Keratinocyte (primary cell): ENCODE data around the gene SRRM5. TPM values are rescaled to one million over a fixed set of nuclear protein-coding genes. Genes with fewer than 3 reads are reported as not detected.
A peak's percentile ranks its signal among the peaks of the same experiment; 100 is the strongest.

Source experiments
- DNase-seq: peaks from one replicate; pipeline ENCODE4 v3.0.0-alpha.2; 2011; ENCODE audit warnings: low read depth, missing footprints, low spot score
- FAIRE-seq: peaks from 2 replicates; lab custom pipeline; 2011; peaks lifted over from hg19 to GRCh38; lab: Jason Lieb, UNC
- H2AFZ ChIP-seq: 2 replicates; pipeline ENCODE4 v1.6.0; 2012; ENCODE audit warnings: low read length, control low read depth, inconsistent platforms; ENCODE audit not compliant: control insufficient read depth
- H3K27ac ChIP-seq: 2 replicates; pipeline ENCODE4 v1.5.1; 2011; ENCODE audit warnings: low read length; ENCODE audit not compliant: control insufficient read depth, insufficient read depth
- H3K27me3 ChIP-seq: 3 replicates; pipeline ENCODE4 v1.6.0; 2011; ENCODE audit warnings: low read length; ENCODE audit not compliant: control insufficient read depth, insufficient read depth; ENCODE audit errors: extremely low read depth
- H3K36me3 ChIP-seq, 2 experiments: 2 replicates in 1 of 2; 3 replicates in 1 of 2; pipeline ENCODE4 v1.5.1; 2011; ENCODE audit warnings: low read length in 2 of 2, mild to moderate bottlenecking in 1 of 2; ENCODE audit not compliant: control insufficient read depth in 2 of 2, insufficient read depth in 2 of 2; ENCODE audit errors: extremely low read depth in 1 of 2
- H3K4me1 ChIP-seq: 3 replicates; pipeline ENCODE4 v1.5.1; 2011; ENCODE audit warnings: low read length; ENCODE audit not compliant: control insufficient read depth, insufficient read depth; ENCODE audit errors: extremely low read depth
- H3K4me2 ChIP-seq: 3 replicates; pipeline ENCODE4 v1.6.0; 2011; ENCODE audit warnings: low read depth, low read length; ENCODE audit not compliant: control insufficient read depth, insufficient read depth; ENCODE audit errors: extremely low read depth
- H3K4me3 ChIP-seq, 3 experiments: fragments of 200-600 bp in 1 of 3; sonication (generic) in 1 of 3; 2 replicates in 2 of 3; 3 replicates in 1 of 3; pipeline ENCODE4 v1.5.1; 2011 to 2016; ENCODE audit warnings: low read length in 3 of 3, mild to moderate bottlenecking in 3 of 3, control low read depth in 2 of 3, inconsistent platforms in 1 of 3, low read depth in 1 of 3, mixed read lengths in 1 of 3, mixed run types in 1 of 3, moderate library complexity in 1 of 3; ENCODE audit not compliant: control insufficient read depth in 2 of 3, insufficient read depth in 2 of 3; ENCODE audit errors: extremely low read depth in 1 of 3
- H3K79me2 ChIP-seq: 2 replicates; pipeline ENCODE4 v1.6.0; 2012; ENCODE audit warnings: low read length; ENCODE audit not compliant: control insufficient read depth, insufficient read depth
- H3K9ac ChIP-seq: 3 replicates; pipeline ENCODE4 v1.6.0; 2011; ENCODE audit warnings: low read length; ENCODE audit not compliant: control insufficient read depth, insufficient read depth; ENCODE audit errors: extremely low read depth
- H3K9me1 ChIP-seq: 3 replicates; pipeline ENCODE4 v1.6.0; 2011; ENCODE audit warnings: low read length; ENCODE audit not compliant: control insufficient read depth, insufficient read depth; ENCODE audit errors: extremely low read depth
- H3K9me3 ChIP-seq: 2 replicates; pipeline ENCODE4 v1.5.1; 2012; ENCODE audit warnings: low read depth, low read length; ENCODE audit not compliant: control insufficient read depth
- H4K20me1 ChIP-seq: 3 replicates; pipeline ENCODE4 v1.6.0; 2011; ENCODE audit warnings: low read length; ENCODE audit not compliant: control insufficient read depth, insufficient read depth; ENCODE audit errors: extremely low read depth
- CTCF ChIP-seq, 3 experiments: IDR thresholded peaks in 1 of 3; conservative IDR thresholded peaks in 1 of 3; optimal IDR thresholded peaks in 1 of 3; 2 replicates in 2 of 3; 3 replicates in 1 of 3; pipeline versions ENCODE3 to v1.5.1; 2011; ENCODE audit warnings: low read length in 3 of 3, mild to moderate bottlenecking in 3 of 3, moderate library complexity in 2 of 3, control low read depth in 1 of 3, inconsistent platforms in 1 of 3; ENCODE audit not compliant: insufficient read depth in 2 of 3; ENCODE audit errors: extremely low read depth in 1 of 3
- EZH2 ChIP-seq: IDR thresholded peaks from one replicate; pipeline ENCODE4 v1.6.1; 2012; ENCODE audit warnings: inconsistent platforms, mild to moderate bottlenecking, low read length, moderate library complexity
- dilution Hi-C: fragments of 300-500 bp; cut with MboI; formaldehyde crosslinking; loops from one replicate; pipeline ENCODE4 v1.7.0; 2020; ENCODE audit warnings: low sequenced_read_pairs; ENCODE audit not compliant: extremely low pct_ligation_motif_present
- polyA plus RNA-seq, 5 experiments: library from polyadenylated mRNA; depleted of rRNA in 3 of 5; stranded (reverse) in 3 of 5; stranded (forward) in 1 of 5; unstranded in 1 of 5; fragments of >200 nt; gene quantifications; 1 replicate in 1 of 5; 2 replicates in 3 of 5; 3 replicates in 1 of 5; pipeline versions ENCODE4 v1.2.1 to v1.2.3, GENCODE V29; 2011 to 2012; ENCODE audit warnings: missing spikeins in 2 of 5, low read depth in 1 of 5, low replicate concordance in 1 of 5

SRRM5 gene
- polyA plus RNA-seq, 1 donor (not counting 4 experiments of a cell fraction or from before 2014, with no cell fraction given): 0.03 TPM

GRCh38 chr19:43596842-43597461, 14.9 kb upstream of the SRRM5 start:
- H3K9me1 ChIP-seq: no peaks in the 10 kb centered on the region
- H3K36me3 ChIP-seq: peaks cover 24 to 45% of the 10 kb centered on the region in 2 experiments
- H4K20me1 ChIP-seq: peaks cover 5% of the 10 kb centered on the region
- dilution Hi-C loops: no loop called here
- TF ChIP-seq CTCF (optimal IDR thresholded peaks at IDR 0.05 in 1 of 3, IDR thresholded peaks at IDR 0.05 in 1 of 3, conservative IDR thresholded peaks at IDR 0.05 in 1 of 3; ENCODE audit: extremely low read depth in 1 of 3, insufficient read depth in 2 of 3, low read length in 3 of 3) (no peak), EZH2 (no peak)
- no peak for FAIRE-seq
- H3K79me2 ChIP-seq: peaks cover 61% of the 10 kb centered on the region
- peaks cover 24% of the 10 kb centered on the region for H3K4me1 ChIP-seq
- H3K4me3 ChIP-seq: peak overlapping the region; percentile 70 to 96 (median 85)
- no peak for DNase-seq
- H3K4me2 ChIP-seq: peak overlapping the region; percentile 93
- H2AFZ ChIP-seq: peak overlapping the region; percentile 85
- no peaks in the 10 kb centered on the region for H3K27me3 ChIP-seq
- H3K9ac ChIP-seq: peak overlapping the region; percentile 99
- peak overlapping the region; percentile 99 for H3K27ac ChIP-seq
- H3K9me3 ChIP-seq: no peaks in the 10 kb centered on the region

GRCh38 chr19:43597876-43598275, 14.0 kb upstream of the SRRM5 start:
- TF ChIP-seq EZH2: no peak
- TF ChIP-seq CTCF (optimal IDR thresholded peaks at IDR 0.05 in 1 of 3, IDR thresholded peaks at IDR 0.05 in 1 of 3, conservative IDR thresholded peaks at IDR 0.05 in 1 of 3; ENCODE audit: extremely low read depth in 1 of 3, insufficient read depth in 2 of 3, low read length in 3 of 3): no peak
- dilution Hi-C loops: no loop called here
- H3K27ac ChIP-seq: no peak overlapping the region
- peaks cover 24 to 38% of the 10 kb centered on the region in 2 experiments for H3K36me3 ChIP-seq
- H3K9me3 ChIP-seq: no peaks in the 10 kb centered on the region
- DNase-seq (no peak), FAIRE-seq (no peak)
- H3K27me3 ChIP-seq: no peaks in the 10 kb centered on the region
- no peak overlapping the region for H2AFZ ChIP-seq
- H3K79me2 ChIP-seq: peaks cover 53% of the 10 kb centered on the region
- peak overlapping the region; percentile 93 for H3K4me2 ChIP-seq
- no peaks in the 10 kb centered on the region for H3K9me1 ChIP-seq
- H3K9ac ChIP-seq: peak overlapping the region; percentile 99
- H3K4me3 ChIP-seq: peak overlapping the region in 2 of 3 experiments; percentile 85 to 96
- H3K4me1 ChIP-seq: peaks cover 24% of the 10 kb centered on the region
- peaks cover 5% of the 10 kb centered on the region for H4K20me1 ChIP-seq
